ENCODE results near the gene UGGT2. TPM values are rescaled to one million over a fixed set of nuclear protein-coding genes. Genes with fewer than 3 reads are reported as not detected.
"Not testable (repeated sequence)": the region's sequence is repeated elsewhere in the genome, so short reads cannot be mapped to it uniquely, and the experiment has no call there.

The UGGT2 gene
- polyA plus RNA-seq, 4 donors, result 32.1 to 55.9 (median 38.0) TPM

DNA sequence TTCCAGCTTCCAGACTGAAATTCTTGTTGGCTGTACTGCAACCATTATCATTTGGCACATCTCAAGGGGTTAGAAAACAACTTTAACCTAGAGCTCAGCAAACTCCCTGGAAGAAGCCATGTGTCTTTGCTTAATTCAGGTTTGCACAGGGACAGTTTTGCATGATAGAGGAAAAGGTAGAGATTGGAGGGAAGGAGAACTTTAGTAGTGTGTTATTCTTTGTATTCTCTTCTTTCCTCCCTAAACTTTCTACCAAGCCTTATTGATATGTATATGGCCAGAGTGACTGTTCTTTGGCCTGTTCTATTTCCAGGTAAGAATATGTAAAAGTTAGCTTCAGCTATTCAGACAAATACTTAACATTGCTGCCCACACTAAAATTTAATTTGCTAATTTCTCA is 53.1 kb downstream of the UGGT2 start:
- no peak for DNase-seq (ENCODE audit: low read depth in 4 of 4, low spot score in 2 of 4)

DNA sequence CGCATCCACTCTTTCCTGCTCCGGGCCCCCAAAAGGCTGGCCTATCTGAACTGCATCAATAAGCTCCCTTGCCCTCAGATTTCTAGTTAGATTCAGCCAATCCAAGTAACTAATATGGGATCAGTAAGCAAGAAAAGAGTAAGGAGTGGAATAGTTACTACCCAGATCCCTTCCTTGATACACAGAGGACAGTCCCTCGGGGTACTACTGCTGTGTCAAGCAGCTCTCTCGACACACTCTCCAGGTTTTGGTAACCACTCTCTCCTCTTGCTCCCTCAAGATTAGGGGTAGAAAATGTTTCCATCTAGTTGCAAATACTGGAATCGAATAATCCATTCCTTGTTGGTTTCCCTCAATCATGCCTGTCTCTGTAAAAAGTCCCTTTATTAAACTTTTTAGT is 65.4 kb downstream of the UGGT2 start:
- no peak for DNase-seq (ENCODE audit: low read depth in 4 of 4, low spot score in 2 of 4)

DNA sequence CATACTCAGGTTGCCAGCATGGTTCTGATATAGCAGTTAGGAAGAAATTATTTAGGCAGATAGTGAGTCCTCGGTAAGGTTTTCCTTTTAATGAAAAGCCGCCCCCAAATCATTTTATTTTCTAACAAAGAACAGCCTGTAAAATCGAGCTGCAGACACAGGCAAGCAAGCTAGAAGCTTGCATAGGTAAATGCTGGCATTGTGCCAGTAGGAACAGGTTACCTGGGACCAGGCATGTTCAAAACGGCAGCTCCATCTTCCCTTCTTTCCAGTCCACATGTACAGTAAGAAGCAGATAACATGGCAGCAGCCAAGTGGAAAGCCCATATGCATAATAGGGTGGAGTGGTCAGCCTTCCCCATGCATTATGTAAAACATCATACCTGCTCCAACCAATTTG is 71.1 kb downstream of the UGGT2 start:
- no peak for DNase-seq (ENCODE audit: low read depth in 4 of 4, low spot score in 2 of 4)

DNA sequence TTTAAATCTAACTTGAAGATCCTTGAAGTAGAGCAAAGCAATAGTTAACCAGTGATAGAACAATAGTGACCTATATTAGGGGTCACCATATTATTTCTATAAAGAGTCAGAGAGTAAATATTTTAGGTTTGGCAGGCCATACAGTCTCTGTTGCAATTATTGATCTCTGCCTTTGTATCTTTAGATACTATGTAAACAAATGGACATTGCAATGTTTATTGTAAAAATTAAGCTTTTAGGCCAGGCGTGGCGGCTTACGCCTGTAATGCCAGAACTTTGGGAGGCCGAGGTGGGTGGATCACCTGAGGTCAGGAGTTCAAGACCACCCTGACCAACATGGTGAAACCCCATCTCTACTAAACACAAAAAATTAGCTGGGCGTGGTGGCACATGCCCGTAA is 80.5 kb downstream of the UGGT2 start:
- DNase-seq (ENCODE audit: low read depth in 4 of 4, low spot score in 2 of 4), result not testable (repeated sequence)

DNA sequence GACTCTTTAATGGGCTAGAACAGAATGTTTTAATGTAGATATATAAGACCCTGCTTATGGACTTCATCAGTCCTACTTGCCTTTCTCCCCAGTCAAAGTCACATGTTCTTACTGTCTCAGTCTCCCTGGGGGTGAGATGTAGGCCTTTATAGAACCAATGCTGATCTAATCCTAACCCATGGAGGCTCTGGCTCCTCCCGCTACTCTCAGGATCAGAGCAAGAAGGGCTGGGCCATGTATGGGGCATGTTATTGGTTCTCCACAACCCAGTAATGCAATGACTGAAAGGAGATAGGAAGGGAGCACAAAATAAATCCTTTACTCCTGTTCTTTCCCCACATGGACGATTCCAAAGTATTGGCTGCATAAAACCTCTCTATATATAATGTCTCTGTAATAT is 82.3 kb downstream of the UGGT2 start:
- no peak for DNase-seq (ENCODE audit: low read depth in 4 of 4, low spot score in 2 of 4)

DNA sequence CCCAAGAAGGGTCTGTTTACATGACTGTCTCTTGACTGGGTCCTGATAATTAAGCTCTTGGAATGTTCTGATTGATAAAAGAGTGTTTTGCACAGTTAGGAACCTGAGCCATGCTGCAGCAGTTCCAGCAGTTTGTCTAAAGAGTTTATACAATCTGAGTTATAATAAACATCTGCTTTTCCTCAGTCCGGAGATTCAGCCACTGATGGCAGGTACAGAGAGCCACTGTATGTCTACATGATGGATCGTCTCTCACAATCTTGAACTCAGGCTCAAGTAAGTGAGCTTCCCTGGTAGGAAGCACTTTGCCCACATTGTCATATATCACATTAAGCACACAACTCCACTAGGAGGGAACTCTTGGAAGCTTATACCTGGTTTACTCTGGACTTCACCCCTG is 84.3 kb downstream of the UGGT2 start:
- peak in 1 of 4 donors; percentile 7 for DNase-seq (ENCODE audit: low read depth in 4 of 4, low spot score in 2 of 4)

DNA sequence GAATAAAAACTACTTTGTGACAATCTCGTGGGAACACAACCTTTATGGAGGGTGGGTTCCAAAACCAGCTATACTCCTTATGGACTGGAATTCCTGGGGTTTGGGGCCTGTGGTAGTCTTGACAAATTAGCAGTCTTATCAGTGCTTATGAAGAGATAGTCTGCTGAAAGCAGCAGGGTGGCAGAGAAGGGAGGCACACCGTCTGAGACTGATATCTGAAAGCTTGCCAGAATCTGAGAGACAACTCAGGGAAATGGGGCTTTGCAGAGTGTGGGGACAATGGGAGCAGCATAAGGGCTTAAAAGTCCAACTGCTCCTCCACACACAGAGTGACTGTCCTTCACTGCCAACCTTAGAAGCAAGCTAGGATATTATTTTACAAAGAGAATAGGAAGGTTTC is 95.9 kb downstream of the UGGT2 start:
- no peak for DNase-seq (ENCODE audit: low read depth in 4 of 4, low spot score in 2 of 4)

DNA sequence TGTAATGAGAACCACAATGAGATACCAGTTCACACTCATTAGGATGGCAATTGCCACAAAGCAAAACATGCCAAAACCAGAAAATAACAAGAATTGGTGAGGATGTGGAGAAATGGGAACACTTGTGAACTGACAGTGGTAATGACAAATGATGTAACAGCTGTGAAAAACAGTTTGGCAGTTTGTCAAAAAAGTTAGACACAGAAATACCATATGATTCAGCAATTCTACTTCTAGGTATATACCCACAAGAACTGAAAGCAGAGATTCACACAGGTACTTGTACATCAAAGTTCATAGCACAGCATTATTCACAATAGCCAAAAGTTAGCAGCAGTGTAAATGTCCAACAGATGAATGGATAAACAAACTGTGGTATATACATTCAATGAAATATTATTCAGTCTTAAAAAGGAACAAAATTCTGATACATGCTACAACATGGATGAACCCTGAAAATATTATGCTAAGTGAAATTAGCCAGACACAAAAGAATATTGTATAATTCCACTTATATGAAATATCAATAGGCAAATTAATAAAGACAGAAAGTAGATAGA is 96.5 kb downstream of the UGGT2 start:
- DNase-seq (ENCODE audit: low read depth in 4 of 4, low spot score in 2 of 4), result no peak

DNA sequence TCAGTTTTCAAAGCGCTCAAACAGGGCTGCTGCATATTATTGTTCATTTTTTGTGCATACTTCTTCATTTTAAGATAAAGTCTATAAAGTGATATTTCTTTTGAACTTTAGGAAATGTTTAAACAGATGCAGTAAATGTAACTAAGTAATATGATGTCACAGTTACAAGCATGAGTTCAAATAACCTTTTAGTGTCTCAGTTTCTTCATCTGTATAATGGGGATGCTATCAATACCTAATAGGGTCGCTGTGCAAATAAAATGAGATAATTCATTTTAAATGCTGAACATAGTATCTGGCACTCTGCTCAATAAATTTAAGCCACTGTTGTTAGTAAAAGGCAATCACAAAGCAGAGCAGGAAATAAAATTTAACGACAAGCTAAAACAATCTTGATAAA is 97.5 kb downstream of the UGGT2 start:
- DNase-seq (ENCODE audit: low read depth in 4 of 4, low spot score in 2 of 4), result no peak

DNA sequence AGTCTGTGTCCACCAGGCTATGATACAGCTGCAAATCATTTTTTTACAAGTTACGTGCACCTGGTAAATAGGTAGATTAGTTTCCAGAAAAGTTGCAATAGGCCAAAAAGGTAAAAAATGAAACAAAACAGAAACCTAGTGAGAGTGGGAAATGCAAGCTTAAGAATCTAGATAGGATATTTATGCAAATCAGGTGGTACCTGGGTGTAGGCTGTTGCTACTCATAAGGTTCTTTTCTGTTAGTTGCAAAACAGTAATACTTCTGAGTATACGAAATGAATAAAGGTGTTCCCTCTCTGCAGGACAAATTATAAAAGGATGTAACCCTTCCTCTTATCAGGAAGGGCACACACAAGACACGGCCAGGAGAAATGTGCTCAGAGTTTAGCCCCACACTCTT is 97.9 kb downstream of the UGGT2 start:
- no peak for DNase-seq (ENCODE audit: low read depth in 4 of 4, low spot score in 2 of 4)

DNA sequence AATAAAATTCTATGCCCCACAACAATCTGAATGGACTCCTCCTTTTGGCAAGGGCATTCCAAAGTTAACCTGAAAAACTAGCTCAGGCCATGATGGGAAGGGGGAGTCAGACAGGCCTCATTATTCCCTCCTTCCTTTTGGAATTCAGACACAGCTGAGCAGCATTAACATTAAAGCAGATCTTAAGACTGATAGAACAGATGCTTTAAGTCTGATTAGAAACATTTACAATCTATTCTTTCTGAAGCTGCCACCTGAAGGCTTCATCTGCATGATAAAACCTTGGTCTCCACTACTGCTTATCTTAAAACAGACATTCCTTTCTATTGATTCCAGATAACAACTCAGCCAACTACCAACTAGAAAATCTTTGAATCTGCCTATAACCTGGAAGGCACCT is 98.9 kb downstream of the UGGT2 start:
- DNase-seq (ENCODE audit: low read depth in 4 of 4, low spot score in 2 of 4), result no peak

DNA sequence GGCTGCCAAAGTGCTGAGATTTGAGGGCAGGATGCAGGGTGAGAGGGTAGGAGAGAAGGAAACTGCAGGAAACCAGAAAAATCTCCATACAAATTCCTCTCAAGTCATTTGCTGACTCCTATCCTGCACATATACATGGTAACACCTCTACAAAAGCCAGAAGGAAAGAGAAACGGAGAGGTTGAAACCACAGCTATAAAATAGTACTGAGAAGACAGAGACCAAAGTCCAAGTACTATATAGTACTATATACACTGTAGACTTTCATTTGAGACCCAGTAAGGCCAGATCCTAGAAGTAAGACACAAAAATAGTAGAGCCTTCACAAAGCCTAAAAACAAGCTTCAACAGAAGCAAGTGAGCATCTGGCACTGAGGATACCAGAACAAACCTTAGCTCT is 103.1 kb downstream of the UGGT2 start:
- DNase-seq (ENCODE audit: low read depth in 4 of 4, low spot score in 2 of 4), result no peak

DNA sequence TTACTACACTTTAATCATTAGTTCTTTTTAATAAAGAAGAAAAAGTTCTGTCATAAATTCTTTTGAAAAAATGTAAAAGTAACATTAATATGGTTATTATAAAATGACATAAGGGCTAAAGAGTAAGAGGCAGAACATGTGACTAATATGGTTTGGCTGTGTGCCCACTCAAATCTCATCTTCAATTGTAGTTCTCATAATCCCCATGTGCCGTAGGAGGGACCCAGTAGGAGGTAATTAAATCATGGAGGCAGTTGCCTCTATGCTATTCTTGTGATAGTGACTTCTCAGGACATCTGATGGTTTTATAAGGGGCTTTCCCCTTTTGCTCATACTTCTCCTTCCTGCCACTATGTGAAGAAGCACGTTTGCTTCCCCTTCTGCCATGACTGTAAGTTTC is 104.5 kb downstream of the UGGT2 start:
- no peak for DNase-seq (ENCODE audit: low read depth in 4 of 4, low spot score in 2 of 4)

DNA sequence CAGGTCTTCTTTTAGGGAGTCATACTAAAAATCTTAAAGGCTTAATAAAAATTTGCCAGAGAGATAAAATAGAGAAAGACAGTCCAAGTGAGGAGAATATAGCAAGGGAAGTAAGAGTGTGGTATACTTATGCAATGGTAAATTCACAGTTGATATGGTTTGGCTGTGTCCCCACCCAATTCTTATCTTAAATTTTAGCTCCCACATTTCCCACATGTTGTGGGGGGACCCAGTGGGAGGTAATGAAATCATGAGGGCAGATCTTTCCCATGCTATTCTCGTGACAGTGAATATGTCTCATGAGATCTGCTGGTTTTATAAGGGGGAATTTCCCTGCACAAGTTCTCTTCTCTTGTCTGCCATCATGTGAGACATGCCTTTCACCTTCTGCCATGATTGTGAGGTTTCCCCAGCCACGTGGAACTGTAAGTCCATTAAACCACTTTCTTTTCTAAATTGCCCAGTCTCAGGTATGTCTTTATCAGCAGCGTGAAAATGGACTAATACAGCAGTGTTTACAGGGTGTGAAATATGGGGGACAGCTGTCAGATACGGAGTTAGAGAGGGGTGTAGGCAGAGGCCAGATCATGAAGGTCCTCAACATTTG is 115.4 kb downstream of the UGGT2 start:
- DNase-seq (ENCODE audit: low read depth in 4 of 4, low spot score in 2 of 4), result no peak

DNA sequence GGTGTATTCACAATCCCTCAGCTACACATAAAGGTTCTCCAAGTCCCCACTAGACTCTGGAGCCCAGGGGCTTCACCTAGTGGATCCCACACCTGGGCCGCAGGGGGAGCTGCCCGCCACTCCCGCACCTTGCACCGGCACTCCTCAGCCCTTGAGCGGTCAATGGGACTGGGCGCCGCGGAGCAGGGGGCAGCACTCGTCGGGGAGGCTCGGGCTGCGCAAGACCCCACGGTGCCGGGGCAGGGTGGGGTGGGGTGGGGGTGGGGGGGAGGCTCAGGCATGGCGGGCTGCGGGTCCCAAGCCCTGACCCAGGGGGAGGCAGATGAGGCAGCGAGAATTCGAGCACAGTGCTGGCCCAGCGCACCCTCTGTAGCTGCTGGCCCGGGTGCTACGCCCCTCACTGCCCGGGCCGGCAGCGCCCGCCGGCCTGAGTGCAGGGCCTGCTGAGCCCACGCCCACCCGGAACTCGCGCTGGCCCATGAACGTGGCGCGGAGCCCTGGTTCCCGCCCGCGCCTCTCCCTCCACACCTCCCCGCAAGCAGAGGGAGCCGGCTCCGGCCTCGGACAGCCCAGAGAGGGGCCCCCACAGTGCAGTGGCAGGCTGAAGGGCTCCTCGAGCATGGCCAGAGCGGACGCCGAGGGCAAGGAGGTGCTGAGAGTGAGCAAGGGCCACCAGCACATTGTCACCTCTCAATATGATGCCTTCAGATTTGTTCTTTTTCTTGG is 121.7 kb downstream of the UGGT2 start:
- DNase-seq (ENCODE audit: low read depth in 4 of 4, low spot score in 2 of 4), result no peak

DNA sequence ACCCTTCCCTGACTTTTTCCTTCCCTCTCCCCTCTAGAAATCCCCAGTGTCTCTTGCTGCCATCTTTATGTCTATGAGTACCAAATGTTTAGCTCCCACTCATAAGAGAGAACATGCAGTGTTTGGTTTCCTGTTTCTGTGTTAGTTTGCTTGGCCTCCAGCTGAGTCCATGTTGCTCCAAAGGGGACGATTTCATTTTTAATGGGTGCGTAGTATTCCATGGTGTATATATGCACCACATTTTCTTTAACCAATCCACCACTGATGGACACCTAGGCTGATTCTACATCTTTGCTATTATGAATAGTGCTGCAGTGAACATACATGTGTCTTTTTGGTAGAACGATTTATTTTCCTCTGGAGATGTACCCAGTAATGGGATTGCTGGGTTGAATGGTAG is 123.8 kb downstream of the UGGT2 start:
- DNase-seq (ENCODE audit: low read depth in 4 of 4, low spot score in 2 of 4), result no peak

DNA sequence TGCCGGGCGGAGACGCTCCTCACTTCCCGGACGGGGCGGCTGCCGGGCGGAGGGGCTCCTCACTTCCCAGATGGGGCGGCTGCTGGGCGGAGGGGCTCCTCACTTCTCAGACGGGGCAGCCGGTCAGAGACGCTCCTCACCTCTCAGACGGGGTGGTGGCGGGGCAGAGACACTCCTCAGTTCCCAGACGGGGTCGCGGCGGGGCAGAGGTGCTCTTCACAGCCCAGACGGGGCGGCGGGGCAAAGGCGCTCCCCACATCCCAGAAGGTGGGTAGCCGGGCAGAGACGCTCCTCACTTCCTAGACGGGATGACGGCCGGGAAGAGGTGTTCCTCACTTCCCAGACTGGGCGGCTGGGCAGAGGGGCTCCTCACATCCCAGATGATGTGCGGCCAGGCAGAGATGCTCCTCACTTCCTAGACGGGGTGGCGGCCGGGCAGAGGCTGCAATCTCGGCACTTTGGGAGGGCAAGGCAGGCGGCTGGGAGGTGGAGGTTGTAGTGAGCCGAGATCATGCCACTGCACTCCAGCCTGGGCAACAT is 124.8 kb downstream of the UGGT2 start:
- not testable (repeated sequence) for DNase-seq (ENCODE audit: low read depth in 4 of 4, low spot score in 2 of 4)

DNA sequence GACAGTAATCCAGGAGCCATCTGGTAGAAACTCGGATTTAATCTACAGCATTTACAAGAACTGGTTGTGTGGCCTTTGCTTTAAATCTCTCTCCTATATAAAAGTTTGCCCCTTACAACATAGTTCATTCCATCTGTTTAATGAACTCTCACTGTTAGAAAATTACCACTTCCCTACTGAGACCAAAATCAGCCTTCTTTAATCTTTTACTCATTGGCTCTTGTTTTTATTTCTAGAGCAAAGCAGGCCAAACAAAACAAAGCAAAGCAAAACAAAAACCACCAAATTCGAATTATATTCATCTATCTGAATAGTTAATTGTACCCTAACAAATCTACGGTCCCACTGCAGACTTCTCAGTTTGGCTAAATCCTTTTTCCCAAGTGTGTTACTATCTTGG is 127.0 kb downstream of the UGGT2 start:
- peak in 1 of 4 donors; percentile 15 for DNase-seq (ENCODE audit: low read depth in 4 of 4, low spot score in 2 of 4)

DNA sequence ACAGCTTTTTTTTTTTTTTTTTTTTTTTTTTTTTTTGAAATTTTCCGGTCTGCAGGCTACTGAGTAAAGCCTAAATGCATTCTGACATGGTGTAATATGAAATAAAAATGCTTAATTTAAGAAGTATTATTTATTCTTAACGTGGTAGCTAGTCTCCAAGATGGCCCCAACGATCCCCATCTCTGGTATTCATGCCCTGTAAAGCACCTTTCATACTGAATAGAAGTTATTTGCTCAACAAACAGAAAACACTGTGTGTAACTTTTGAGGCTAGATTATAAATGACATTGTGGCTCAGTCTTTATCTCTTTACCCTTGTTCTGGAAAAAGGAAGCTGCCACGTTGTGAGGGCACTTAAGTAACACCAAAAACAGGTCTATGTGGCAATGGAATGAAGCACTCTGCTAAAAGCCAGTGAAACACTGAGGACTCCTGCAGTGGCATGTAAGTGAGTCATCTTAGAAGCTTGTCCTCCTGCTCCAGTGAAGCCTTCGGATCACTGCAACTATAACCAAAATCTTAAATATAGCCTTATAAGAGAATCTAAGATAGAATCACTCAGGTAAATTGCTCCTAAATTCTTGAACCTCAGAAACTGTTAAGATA is 128.7 kb downstream of the UGGT2 start:
- DNase-seq (ENCODE audit: low read depth in 4 of 4, low spot score in 2 of 4), result no peak

DNA sequence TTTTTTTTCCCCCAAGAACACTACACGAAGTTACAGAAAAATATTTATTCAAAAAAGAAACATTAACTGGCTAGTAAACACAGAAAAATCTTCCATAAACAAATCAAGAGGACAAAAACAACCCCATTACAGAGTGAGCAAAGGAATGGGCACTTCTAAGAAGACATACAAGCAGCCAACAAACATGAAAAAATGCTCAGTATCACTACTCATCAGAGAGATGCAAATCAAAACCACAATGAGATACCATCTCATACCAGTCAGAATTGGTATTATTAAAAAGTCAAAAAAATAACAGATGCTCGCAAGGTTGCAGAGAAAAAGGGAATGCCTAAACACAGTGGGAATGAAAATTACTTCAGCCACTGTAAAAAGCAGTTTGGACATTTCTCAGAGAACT is 131.7 kb downstream of the UGGT2 start:
- DNase-seq (ENCODE audit: low read depth in 4 of 4, low spot score in 2 of 4), result no peak

DNA sequence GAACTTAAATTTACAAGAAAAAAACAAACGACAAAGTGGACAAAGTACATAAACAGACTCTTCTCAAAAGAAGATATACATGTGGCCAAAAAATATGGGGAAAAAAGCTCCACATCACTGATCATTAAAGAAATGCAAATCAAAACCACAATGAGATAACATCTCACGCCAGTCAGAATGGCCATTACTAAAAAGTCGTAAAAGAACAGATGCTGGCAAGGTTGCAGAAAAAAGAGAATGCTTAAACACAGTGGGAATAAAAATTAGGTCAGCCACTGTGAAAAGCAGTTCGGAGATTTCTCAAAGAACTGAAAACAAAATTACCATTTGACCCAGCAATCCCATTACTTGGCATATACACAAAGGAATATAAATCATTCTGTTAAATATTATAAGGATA is 132.7 kb downstream of the UGGT2 start:
- DNase-seq (ENCODE audit: low read depth in 4 of 4, low spot score in 2 of 4), result no peak

DNA sequence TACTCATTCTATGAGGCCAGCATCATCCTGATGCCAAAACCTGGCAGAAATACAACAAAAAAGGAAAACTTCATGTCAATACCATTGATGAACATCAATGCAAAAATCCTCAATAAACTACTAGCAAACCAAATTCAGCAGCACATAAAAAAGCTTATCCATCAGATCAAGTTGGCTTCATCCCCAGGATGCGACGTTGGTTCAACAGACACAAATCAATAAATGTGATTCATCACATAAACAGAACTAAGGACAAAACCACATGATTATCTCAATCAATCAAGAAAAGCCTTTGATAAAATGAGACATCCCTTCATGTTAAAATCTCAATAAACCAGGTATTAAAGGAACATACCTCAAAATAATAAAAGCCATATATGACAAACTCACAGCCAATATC is 134.3 kb downstream of the UGGT2 start:
- DNase-seq (ENCODE audit: low read depth in 4 of 4, low spot score in 2 of 4), result no peak
